GM21723 (cell line): Measurements from ENCODE around the gene PATE3.

Experiments used
- ATAC-seq: cut with Tn5 transposase; IDR thresholded peaks from one replicate; pipeline ENCODE4 v1.9.1; 2021; ENCODE audit warnings: mild to moderate bottlenecking, moderate library complexity; ENCODE audit not compliant: unreplicated experiment

PATE3 gene

DNA sequence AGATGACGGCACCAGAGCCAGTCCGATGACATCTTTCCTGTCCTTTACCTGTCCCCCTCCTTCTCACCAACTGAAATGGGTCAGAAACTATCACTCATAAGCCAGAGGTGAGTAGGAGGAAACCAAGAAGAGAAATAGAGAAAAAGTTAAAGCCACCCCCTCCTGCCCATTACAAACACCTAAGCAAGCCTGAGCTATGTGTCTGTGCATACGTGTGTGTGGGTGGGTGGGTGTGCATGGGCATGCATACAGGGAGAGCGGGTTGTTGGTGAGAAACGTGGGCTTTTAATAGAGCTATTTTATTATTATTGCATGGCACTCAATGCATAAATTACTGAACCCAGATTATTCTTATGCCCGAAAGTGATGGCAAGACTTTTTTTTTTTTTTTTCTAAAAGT is 47.8 kb downstream of the PATE3 start:
- ATAC-seq, result no peak
